ENCODE results near the gene TUT7.

- TF ChIP-seq POLR2A (IDR thresholded peaks at IDR 0.05) (no peak), CTCF (IDR thresholded peaks at IDR 0.05) (no peak)
Observed at GRCh38 chr9:86349271-86349670, 4.9 kb downstream of the TUT7 start.
